ENCODE results near the gene NHS. TPM values are rescaled to one million over a fixed set of nuclear protein-coding genes. Genes with fewer than 3 reads are reported as not detected.

Gene NHS
- total RNA-seq, 1 donor from 2014 or later: 0.51 TPM

DNA sequence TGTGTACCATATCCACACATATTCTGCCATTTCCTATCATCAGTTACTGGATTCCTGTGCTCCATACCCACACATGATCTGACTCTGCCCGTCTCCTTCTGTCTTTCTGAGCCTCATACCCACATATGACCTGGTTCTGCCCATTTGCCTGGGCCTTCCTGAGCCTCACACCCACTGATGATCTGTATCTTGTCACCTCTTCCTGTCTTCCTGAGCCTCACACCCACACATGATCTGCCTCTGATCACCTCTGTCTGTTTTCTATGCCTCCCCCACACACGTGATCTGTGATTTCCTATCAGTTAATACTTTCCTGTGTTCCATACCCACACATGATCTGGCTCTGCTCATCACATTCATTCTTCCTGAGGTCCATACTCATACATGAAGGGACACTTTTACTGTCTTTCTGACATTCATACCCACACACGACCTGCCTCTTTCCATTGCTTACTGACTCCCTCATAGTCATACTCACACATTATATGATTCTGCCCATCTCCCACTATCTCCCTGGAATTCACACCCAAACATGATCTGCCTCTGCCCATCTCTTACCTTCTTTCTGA lies 394.8 kb downstream of the NHS start:
- no peak for DNase-seq (ENCODE audit: low read depth)

GRCh38 chrX:17773221-17773876 lies 398.3 kb downstream of the NHS start:
- no peak for DNase-seq (ENCODE audit: low read depth)

DNA sequence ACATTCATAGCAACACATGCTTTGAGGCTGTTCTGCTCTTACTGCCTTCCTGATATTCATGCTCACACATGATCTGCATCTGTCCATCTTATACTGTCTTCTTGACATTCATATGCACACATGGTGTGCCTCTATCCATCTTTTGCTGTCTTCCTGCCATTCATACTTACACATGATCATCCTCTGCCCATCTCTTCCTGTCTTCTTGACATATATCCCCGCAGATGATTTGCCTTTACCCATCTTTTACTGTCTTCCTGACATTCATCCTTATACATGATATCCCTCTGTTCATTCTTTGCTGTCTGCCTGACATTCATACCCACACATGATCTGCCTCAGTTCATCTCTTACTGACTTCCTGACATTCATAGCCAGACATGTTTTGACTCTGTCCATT lies 399.1 kb downstream of the NHS start:
- no peak for DNase-seq (ENCODE audit: low read depth)

GRCh38 chrX:17778997-17779396 lies 404.0 kb downstream of the NHS start:
- DNase-seq (ENCODE audit: low read depth): no peak

- DNase-seq (ENCODE audit: low read depth): no peak
These were observed 404.4 kb downstream of the NHS start for GRCh38 chrX:17779434-17779833.

Small RNAs within 50 kb of the gene (microRNA-seq; reads per million reads assigned to microRNA genes)
- gene MIR4768: not detected
